NCI-H345 treated with DMSO at 0.1 percent for 48 hours (cell line): Measurements from ENCODE around the gene BMF.
"Not testable (repeated sequence)": the region's sequence is repeated elsewhere in the genome, so short reads cannot be mapped to it uniquely, and the experiment has no call there.

Experiments
- DNase-seq: peaks from one replicate; lab custom pipeline; 2025; ENCODE audit not compliant: unreplicated experiment; lab: John Stamatoyannopoulos, UW

Gene BMF

GRCh38 chr15:40108855-40109735 lies at the start of gene BMF:
Gene BMF, minus strand, starts transcription at chr15:40108879. Its CDS starts 2,793 bp downstream, at chr15:40106086.
- peak; percentile 88 for DNase-seq

GRCh38 chr15:40157778-40158447 lies 49.2 kb upstream of the BMF start:
- DNase-seq: no peak

- peak; percentile 88 for DNase-seq
Observed at GRCh38 chr15:40155270-40155910, 46.7 kb upstream of the BMF start.

- DNase-seq: not testable (repeated sequence)
Observed at GRCh38 chr15:40154821-40155220, 46.1 kb upstream of the BMF start.

- DNase-seq: no peak
Observed at GRCh38 chr15:40151991-40152390, 43.3 kb upstream of the BMF start.

GRCh38 chr15:40151499-40151898 lies 42.8 kb upstream of the BMF start:
- DNase-seq: no peak

- DNase-seq: peak; percentile 77
Observed at GRCh38 chr15:40150163-40150925, 41.7 kb upstream of the BMF start.

- DNase-seq: no peak
Observed at GRCh38 chr15:40149339-40149738, 40.7 kb upstream of the BMF start.

- no peak for DNase-seq
Observed at GRCh38 chr15:40146037-40146436, 37.4 kb upstream of the BMF start.

- no peak for DNase-seq
Observed at GRCh38 chr15:40142428-40142827, 33.7 kb upstream of the BMF start.

- DNase-seq: not testable (repeated sequence)
Observed at GRCh38 chr15:40138201-40138570, 29.5 kb upstream of the BMF start.

GRCh38 chr15:40137303-40138200 lies 28.9 kb upstream of the BMF start:
- no peak for DNase-seq

- no peak for DNase-seq
Observed at GRCh38 chr15:40136470-40137302, 28.0 kb upstream of the BMF start.

- DNase-seq: not testable (repeated sequence)
Observed at GRCh38 chr15:40135846-40136450, 27.3 kb upstream of the BMF start.

GRCh38 chr15:40134885-40135284 lies 26.2 kb upstream of the BMF start:
- DNase-seq: no peak

GRCh38 chr15:40133544-40133943 lies 24.9 kb upstream of the BMF start:
- no peak for DNase-seq

- DNase-seq: no peak
Observed at GRCh38 chr15:40130799-40131502, 22.3 kb upstream of the BMF start.

GRCh38 chr15:40130118-40130517 lies 21.4 kb upstream of the BMF start:
- DNase-seq: no peak
